KMS-11 (cell line): Measurements from ENCODE around the gene CACNA1I.

Source experiments
- H2AFZ ChIP-seq: fragments of 200-600 bp; sonication (generic); 2 replicates; pipeline ENCODE4 v1.6.1; 2016; ENCODE audit warnings: antibody characterized with exemption, mixed run types, low read depth
- H3K27ac ChIP-seq: fragments of 200-600 bp; sonication (generic); 2 replicates; pipeline ENCODE4 v1.6.1; 2016; ENCODE audit warnings: mild to moderate bottlenecking, mixed run types
- H3K27me3 ChIP-seq: fragments of 200-600 bp; sonication (generic); 2 replicates; pipeline ENCODE4 v1.6.1; 2017; ENCODE audit warnings: mild to moderate bottlenecking, low read depth, mixed run types, moderate library complexity; ENCODE audit not compliant: insufficient read depth
- H3K36me3 ChIP-seq: fragments of 200-600 bp; sonication (generic); 2 replicates; pipeline ENCODE4 v1.6.1; 2017; ENCODE audit warnings: mild to moderate bottlenecking, mixed run types; ENCODE audit not compliant: insufficient read depth
- H3K4me1 ChIP-seq: fragments of 200-600 bp; sonication (generic); 2 replicates; pipeline ENCODE4 v1.6.1; 2016; ENCODE audit warnings: mild to moderate bottlenecking, low read depth, mixed run types; ENCODE audit not compliant: poor library complexity, severe bottlenecking
- H3K4me2 ChIP-seq: fragments of 200-600 bp; sonication (generic); 2 replicates; pipeline ENCODE4 v1.7.0; 2016; ENCODE audit warnings: mild to moderate bottlenecking, mixed run types
- H3K4me3 ChIP-seq: fragments of 200-600 bp; sonication (generic); IDR thresholded peaks from 2 replicates; pipeline ENCODE4 v1.6.1; 2017; ENCODE audit warnings: low read depth, low read length, mixed read lengths; ENCODE audit not compliant: insufficient read depth
- H3K79me2 ChIP-seq: fragments of 200-600 bp; sonication (generic); 2 replicates; pipeline ENCODE4 v1.6.1; 2016; ENCODE audit warnings: low read depth, mixed run types; ENCODE audit not compliant: insufficient read depth
- H3K9ac ChIP-seq: fragments of 200-600 bp; sonication (generic); 2 replicates; pipeline ENCODE4 v1.6.1; 2016; ENCODE audit warnings: mild to moderate bottlenecking, mixed run types
- H4K20me1 ChIP-seq: fragments of 200-600 bp; sonication (generic); 2 replicates; pipeline ENCODE4 v1.6.1; 2016; ENCODE audit warnings: mild to moderate bottlenecking, mixed run types; ENCODE audit not compliant: insufficient read depth
- CTCF ChIP-seq: fragments of 200-600 bp; sonication (generic); conservative IDR thresholded peaks from 2 replicates; pipeline ENCODE4 v1.6.1; 2017; ENCODE audit warnings: low read depth, mild to moderate bottlenecking, antibody characterized with exemption, low read length, moderate library complexity, mixed read lengths

The CACNA1I gene

GRCh38 chr22:39563571-39564428 is 6.8 kb upstream of the CACNA1I start:
- Histone ChIP-seq H3K27me3 (peaks cover 11% of the 10 kb centered on the region; the same call in 1 of the 2 replicates), H2AFZ (no peak overlapping the region), H3K9ac (no peak overlapping the region), H3K79me2 (no peaks in the 10 kb centered on the region), H3K4me1 (no peaks in the 10 kb centered on the region), H4K20me1 (no peaks in the 10 kb centered on the region), H3K36me3 (no peaks in the 10 kb centered on the region), H3K4me3 (no peak overlapping the region), H3K27ac (no peak overlapping the region), H3K4me2 (no peak overlapping the region)
- no peak for TF ChIP-seq CTCF

- H3K4me3 ChIP-seq: no peak overlapping the region
- no peak overlapping the region for H3K4me2 ChIP-seq
- H3K4me1 ChIP-seq: no peaks in the 10 kb centered on the region
- TF ChIP-seq CTCF: no peak
- no peak overlapping the region for H3K27ac ChIP-seq
- H3K27me3 ChIP-seq: peaks cover 9% of the 10 kb centered on the region; the same call in 1 of the 2 replicates
- H3K79me2 ChIP-seq: no peaks in the 10 kb centered on the region
- H3K36me3 ChIP-seq: no peaks in the 10 kb centered on the region
- no peak overlapping the region for H3K9ac ChIP-seq
- no peaks in the 10 kb centered on the region for H4K20me1 ChIP-seq
- no peak overlapping the region for H2AFZ ChIP-seq
These were observed 5.1 kb upstream of the CACNA1I start for GRCh38 chr22:39565414-39565944.

GRCh38 chr22:39567135-39567946 is 3.2 kb upstream of the CACNA1I start:
- Histone ChIP-seq H3K79me2 (no peaks in the 10 kb centered on the region), H3K4me2 (no peak overlapping the region), H4K20me1 (no peaks in the 10 kb centered on the region), H3K4me1 (no peaks in the 10 kb centered on the region), H3K27ac (no peak overlapping the region), H3K36me3 (no peaks in the 10 kb centered on the region), H3K4me3 (no peak overlapping the region), H3K9ac (no peak overlapping the region), H2AFZ (no peak overlapping the region), H3K27me3 (peaks cover 21% of the 10 kb centered on the region)
- no peak for TF ChIP-seq CTCF

GRCh38 chr22:39568278-39568981 is 2.1 kb upstream of the CACNA1I start:
- Histone ChIP-seq H3K4me2 (no peak overlapping the region), H4K20me1 (no peaks in the 10 kb centered on the region), H3K9ac (no peak overlapping the region), H3K4me3 (no peak overlapping the region), H3K79me2 (no peaks in the 10 kb centered on the region), H3K36me3 (no peaks in the 10 kb centered on the region), H3K4me1 (no peaks in the 10 kb centered on the region), H3K27ac (no peak overlapping the region), H2AFZ (no peak overlapping the region), H3K27me3 (peaks cover 32% of the 10 kb centered on the region)
- no peak for TF ChIP-seq CTCF
